Cardiac fibroblast (primary cell): ENCODE data around the gene CEP112.
A peak's percentile ranks its signal among the peaks of the same experiment; 100 is the strongest.

Experiments
- DNase-seq, 2 donors: peaks; one replicate each; pipeline versions ENCODE4 v3.0.0 to v3.0.0-alpha.2; 2010; ENCODE audit warnings: low read depth in 2 of 2
- H3K4me3 ChIP-seq, 2 donors: replicated peaks in 1 of 2; 1 replicate in 1 of 2; 2 replicates in 1 of 2; pipeline ENCODE4 v1.5.1; 2011; ENCODE audit warnings: low read depth in 2 of 2, low read length in 2 of 2, mild to moderate bottlenecking in 2 of 2, moderate library complexity in 1 of 2
- CTCF ChIP-seq: IDR thresholded peaks from one replicate; pipeline ENCODE4 v1.5.1; 2011; ENCODE audit warnings: low read depth, mild to moderate bottlenecking, low read length, inconsistent platforms

CEP112 gene

GRCh38 chr17:65666876-65667321 lies 525.0 kb downstream of the CEP112 start:
- TF ChIP-seq CTCF = no peak
- DNase-seq = no peak
- no peak overlapping the region for H3K4me3 ChIP-seq

- DNase-seq = no peak
- H3K4me3 ChIP-seq = no peak overlapping the region
- no peak for TF ChIP-seq CTCF
These were observed 526.0 kb downstream of the CEP112 start for GRCh38 chr17:65665966-65666365.

- no peak for TF ChIP-seq CTCF
- DNase-seq = no peak
These were observed 527.2 kb downstream of the CEP112 start for GRCh38 chr17:65664696-65665095.

GRCh38 chr17:65664266-65664665 lies 527.7 kb downstream of the CEP112 start:
- no peak overlapping the region for H3K4me3 ChIP-seq
- no peak for TF ChIP-seq CTCF
- peak; percentile 28 to 92 for DNase-seq

More at GRCh38 chr17:65664696-65665095, 527.2 kb downstream of the CEP112 start:
- H3K4me3 ChIP-seq = no peak overlapping the region

- H3K4me3 ChIP-seq = no peak overlapping the region
- TF ChIP-seq CTCF = no peak
- DNase-seq = peak; percentile 78 to 79
These were observed 529.7 kb downstream of the CEP112 start for GRCh38 chr17:65662196-65662595.

GRCh38 chr17:65660947-65661346 lies 531.0 kb downstream of the CEP112 start:
- H3K4me3 ChIP-seq = no peak overlapping the region
- TF ChIP-seq CTCF = no peak
- DNase-seq = peak; percentile 59 to 90

- no peak overlapping the region for H3K4me3 ChIP-seq
- TF ChIP-seq CTCF = no peak
- DNase-seq = no peak
These were observed 531.9 kb downstream of the CEP112 start for GRCh38 chr17:65660078-65660477.
